NCI-H446 treated with DMSO at 0.1 percent for 48 hours (cell line): Measurements from ENCODE around the gene FAM240A.

Experiments
- DNase-seq: peaks from one replicate; lab custom pipeline; 2025; lab: John Stamatoyannopoulos, UW

Gene FAM240A

GRCh38 chr3:46626039-46626438 lies 13.7 kb downstream of the FAM240A start:
- DNase-seq, result no peak

- no peak for DNase-seq
These were observed 14.8 kb downstream of the FAM240A start for GRCh38 chr3:46627078-46627477.

GRCh38 chr3:46628901-46629369 lies 16.6 kb downstream of the FAM240A start:
- DNase-seq, result no peak

GRCh38 chr3:46629551-46630517 lies 17.5 kb downstream of the FAM240A start:
- no peak for DNase-seq

GRCh38 chr3:46632792-46633191 lies 20.5 kb downstream of the FAM240A start:
- no peak for DNase-seq

GRCh38 chr3:46634856-46635255 lies 22.5 kb downstream of the FAM240A start:
- DNase-seq, result no peak

GRCh38 chr3:46639221-46639620 lies 26.9 kb downstream of the FAM240A start:
- DNase-seq, result no peak

GRCh38 chr3:46640927-46641326 lies 28.6 kb downstream of the FAM240A start:
- DNase-seq, result no peak

- no peak for DNase-seq
These were observed 30.6 kb downstream of the FAM240A start for GRCh38 chr3:46642971-46643370.

- no peak for DNase-seq
These were observed 31.4 kb downstream of the FAM240A start for GRCh38 chr3:46643701-46644100.

- DNase-seq, result no peak
These were observed 34.4 kb downstream of the FAM240A start for GRCh38 chr3:46646700-46647099.

- DNase-seq, result no peak
These were observed 35.8 kb downstream of the FAM240A start for GRCh38 chr3:46648096-46648495.

- DNase-seq, result no peak
These were observed 37.1 kb downstream of the FAM240A start for GRCh38 chr3:46649436-46649835.

- DNase-seq, result no peak
These were observed 38.8 kb downstream of the FAM240A start for GRCh38 chr3:46651084-46651483.

- DNase-seq, result no peak
These were observed 42.9 kb downstream of the FAM240A start for GRCh38 chr3:46655271-46655670.

GRCh38 chr3:46656778-46657556 lies 44.6 kb downstream of the FAM240A start:
- no peak for DNase-seq

GRCh38 chr3:46659285-46659684 lies 47.0 kb downstream of the FAM240A start:
- no peak for DNase-seq

GRCh38 chr3:46660003-46660402 lies 47.7 kb downstream of the FAM240A start:
- DNase-seq, result no peak

- no peak for DNase-seq
These were observed 48.5 kb downstream of the FAM240A start for GRCh38 chr3:46660543-46661523.

GRCh38 chr3:46661776-46662766 lies 49.7 kb downstream of the FAM240A start:
- DNase-seq, result no peak
